ENCODE results near the gene CD302. TPM values are rescaled to one million over a fixed set of nuclear protein-coding genes. Genes with fewer than 3 reads are reported as not detected.

The CD302 gene
- total and polyA plus RNA-seq, 2 donors (not counting 3 experiments of a cell fraction or from before 2014, with no cell fraction given), result 10.4 to 10.6 TPM

- no peak overlapping the region for H3K9ac ChIP-seq (replicated peaks; ENCODE audit: extremely low read depth, insufficient read depth, low read length)
- CTCF ChIA-PET, result interaction anchor here (0.6 to 1.5 kb wide), 20 partner anchors 9 to 1239 kb away, joined by 3 to 17 read pairs (median 4); partner anchors contain the start of gene CD302
- peaks cover 11% of the 10 kb centered on the region for H4K20me1 ChIP-seq (replicated peaks; ENCODE audit: control insufficient read depth, extremely low read depth, insufficient read depth, low read length)
- dilution Hi-C loops (cut with MboI; ENCODE audit: extremely low pct_ligation_motif_present, low sequenced_read_pairs), result no loop called here
- H3K4me3 ChIP-seq (replicated peaks in 1 of 3; ENCODE audit: insufficient read depth in 1 of 3, low read depth in 1 of 3, low read length in 3 of 3), result no peak overlapping the region
- H3K27ac ChIP-seq (ENCODE audit: insufficient read depth, low read depth, low read length), result no peak overlapping the region
- no peak overlapping the region for H2AFZ ChIP-seq (ENCODE audit: low read depth, low read length)
- H3K36me3 ChIP-seq (ENCODE audit: control insufficient read depth in 2 of 2, extremely low read depth in 1 of 2, insufficient read depth in 2 of 2, low read length in 2 of 2), result peaks cover 12 to 44% of the 10 kb centered on the region in 2 experiments
- peaks cover 14% of the 10 kb centered on the region for H3K4me1 ChIP-seq (ENCODE audit: control insufficient read depth, extremely low read depth, insufficient read depth, low read length)
- no peaks in the 10 kb centered on the region for H3K9me3 ChIP-seq (replicated peaks; ENCODE audit: control insufficient read depth, insufficient read depth, low read length)
- no peaks in the 10 kb centered on the region for H3K27me3 ChIP-seq (ENCODE audit: control insufficient read depth in 2 of 2, insufficient read depth in 2 of 2, low read length in 2 of 2)
- H3K4me2 ChIP-seq (ENCODE audit: insufficient read depth, low read length), result no peak overlapping the region
- intact Hi-C loops (cut with micrococcal nuclease), result loop anchor here (2.0 kb wide), 2 partner anchors 211 to 393 kb away; no protein-coding TSS in a partner anchor
- BruUV-seq (replicated peaks), result no TSS peak
- POLR2A ChIA-PET, result no interaction called here
- H3K79me2 ChIP-seq (ENCODE audit: control insufficient read depth, insufficient read depth, low read length), result peaks cover 85% of the 10 kb centered on the region
- DNase-seq (ENCODE audit: low read depth, low spot score), result peak; percentile 49
- H3K9me1 ChIP-seq (replicated peaks; ENCODE audit: control insufficient read depth, extremely low read depth, insufficient read depth, low read length), result peaks cover 3% of the 10 kb centered on the region
- FAIRE-seq, result no peak
- TF ChIP-seq MAX (IDR thresholded peaks at IDR 0.05; ENCODE audit: insufficient read depth, insufficient read length) (no peak), CTCF (IDR thresholded peaks at IDR 0.05; ENCODE audit: extremely low read depth in 1 of 2, insufficient read depth in 1 of 2, low read depth in 1 of 2, low read length in 2 of 2) (peak; percentile 36 to 47), JUN (IDR thresholded peaks at IDR 0.05; ENCODE audit: borderline replicate concordance, insufficient read depth, insufficient read length, low read depth) (peak; percentile 2)
These were observed 42.2 kb downstream of the CD302 start for GRCh38 chr2:159755788-159756187.

- Histone ChIP-seq H4K20me1 (replicated peaks; ENCODE audit: control insufficient read depth, extremely low read depth, insufficient read depth, low read length) (peaks cover 11% of the 10 kb centered on the region), H2AFZ (ENCODE audit: low read depth, low read length) (no peak overlapping the region), H3K9ac (replicated peaks; ENCODE audit: extremely low read depth, insufficient read depth, low read length) (no peak overlapping the region), H3K79me2 (ENCODE audit: control insufficient read depth, insufficient read depth, low read length) (peaks cover 87% of the 10 kb centered on the region), H3K36me3 (ENCODE audit: control insufficient read depth in 2 of 2, extremely low read depth in 1 of 2, insufficient read depth in 2 of 2, low read length in 2 of 2) (peaks cover 12 to 41% of the 10 kb centered on the region in 2 experiments), H3K27me3 (ENCODE audit: control insufficient read depth in 2 of 2, insufficient read depth in 2 of 2, low read length in 2 of 2) (no peaks in the 10 kb centered on the region), H3K4me2 (ENCODE audit: insufficient read depth, low read length) (no peak overlapping the region), H3K9me3 (replicated peaks; ENCODE audit: control insufficient read depth, insufficient read depth, low read length) (no peaks in the 10 kb centered on the region), H3K4me1 (ENCODE audit: control insufficient read depth, extremely low read depth, insufficient read depth, low read length) (peaks cover 14% of the 10 kb centered on the region), H3K4me3 (replicated peaks in 1 of 3; ENCODE audit: insufficient read depth in 1 of 3, low read depth in 1 of 3, low read length in 3 of 3) (no peak overlapping the region), H3K27ac (ENCODE audit: insufficient read depth, low read depth, low read length) (no peak overlapping the region), H3K9me1 (replicated peaks; ENCODE audit: control insufficient read depth, extremely low read depth, insufficient read depth, low read length) (peaks cover 3% of the 10 kb centered on the region)
- intact Hi-C loops (cut with micrococcal nuclease) (loop anchor here (2.0 kb wide), 1 partner anchor 212 kb away; no protein-coding TSS in a partner anchor), dilution Hi-C loops (cut with MboI; ENCODE audit: extremely low pct_ligation_motif_present, low sequenced_read_pairs) (no loop called here)
- ChIA-PET CTCF (no interaction called here), POLR2A (no interaction called here)
- DNase-seq (ENCODE audit: low read depth, low spot score), result no peak
- FAIRE-seq, result no peak
- no peak for TF ChIP-seq POLR2A (IDR thresholded peaks at IDR 0.05; ENCODE audit: low read depth, low read length)
- BruUV-seq (replicated peaks), result no TSS peak
These were observed 43.0 kb downstream of the CD302 start for GRCh38 chr2:159755014-159755413.

Data from endothelial cell of umbilical vein (primary cell).